B cell (primary cell): ENCODE data around the gene ZNF639. TPM values are rescaled to one million over a fixed set of nuclear protein-coding genes. Genes with fewer than 3 reads are reported as not detected.

Source experiments
- ATAC-seq: fragments of 200-7000 bp; cut with Tn5 transposase; one replicate; pipeline ENCODE4 v1.10.0; 2021; ENCODE audit warnings: low read depth, mild to moderate bottlenecking, moderate number of reproducible peaks, moderate library complexity
- CTCF ChIA-PET: fragments of 350-600 bp; sonication (Branson Sonifier 250); formaldehyde crosslinking; loops from one replicate; lab custom pipeline; 2021; ENCODE audit warnings: antibody characterized with exemption, inconsistent platforms; lab: Charles Lee
- POLR2A ChIA-PET: fragments of 350-600 bp; sonication (Branson Sonifier 250); formaldehyde crosslinking; loops from one replicate; lab custom pipeline; 2021; ENCODE audit warnings: antibody characterized with exemption; lab: Charles Lee
- DNase-seq: peaks from one replicate; pipeline ENCODE4 v3.0.0; 2013
- H2AFZ ChIP-seq: 2 replicates; pipeline ENCODE4 v1.6.1; 2012; ENCODE audit warnings: mild to moderate bottlenecking, low read depth, low read length; ENCODE audit not compliant: insufficient read depth, poor library complexity, severe bottlenecking
- H3K27ac ChIP-seq, 2 donors: 1 replicate in 1 of 2; 2 replicates in 1 of 2; pipeline ENCODE4 v1.5.1; 2012 to 2013; ENCODE audit warnings: low read length in 2 of 2, mild to moderate bottlenecking in 2 of 2, moderate library complexity in 1 of 2
- H3K27me3 ChIP-seq, 4 experiments: fragments of 200-600 bp in 1 of 4; sonication (generic) in 1 of 4; replicated peaks in 1 of 4; 1 replicate in 2 of 4; 2 replicates in 2 of 4; pipeline versions ENCODE4 v1.6.1 to v1.7.0; 2013 to 2016; ENCODE audit warnings: low read length in 3 of 4, mild to moderate bottlenecking in 2 of 4, mixed read lengths in 1 of 4, moderate library complexity in 1 of 4; ENCODE audit not compliant: insufficient read depth in 4 of 4, control insufficient read depth in 3 of 4; ENCODE audit errors: control extremely low read depth in 1 of 4
- H3K36me3 ChIP-seq, 2 experiments: replicated peaks in 1 of 2; 1 replicate in 1 of 2; 2 replicates in 1 of 2; pipeline versions ENCODE4 v1.6.1 to v1.7.1; 2013; ENCODE audit warnings: low read length in 1 of 2; ENCODE audit not compliant: insufficient read depth in 2 of 2, control insufficient read depth in 1 of 2; ENCODE audit errors: control extremely low read depth in 1 of 2, extremely low read depth in 1 of 2
- H3K4me1 ChIP-seq, 2 donors: fragments of 200-600 bp in 1 of 2; sonication (generic) in 1 of 2; 1 replicate in 1 of 2; 2 replicates in 1 of 2; pipeline versions ENCODE4 v1.5.1 to v1.6.1; 2013 to 2017; ENCODE audit warnings: low read length in 2 of 2; ENCODE audit not compliant: control insufficient read depth in 2 of 2, insufficient read depth in 2 of 2
- H3K4me2 ChIP-seq: replicated peaks from 2 replicates; pipeline ENCODE3; 2012; ENCODE audit warnings: mild to moderate bottlenecking, low read depth, low read length; ENCODE audit not compliant: poor library complexity, severe bottlenecking
- H3K4me3 ChIP-seq, 5 experiments: fragments of 200-600 bp in 1 of 5; sonication (generic) in 1 of 5; 1 replicate in 3 of 5; 2 replicates in 2 of 5; pipeline versions ENCODE4 v1.5.1 to v1.7.0; 2011 to 2016; ENCODE audit warnings: low read length in 4 of 5, mild to moderate bottlenecking in 4 of 5, low read depth in 2 of 5, control low read depth in 1 of 5, moderate library complexity in 1 of 5; ENCODE audit not compliant: insufficient read depth in 1 of 5; ENCODE audit errors: control extremely low read depth in 1 of 5, extremely low read depth in 1 of 5
- H3K79me2 ChIP-seq: fragments of 200-600 bp; sonication (generic); one replicate; pipeline ENCODE4 v1.6.0; 2016; ENCODE audit warnings: low read length; ENCODE audit not compliant: control insufficient read depth, insufficient read depth
- H3K9ac ChIP-seq: fragments of 200-600 bp; sonication (generic); 2 replicates; pipeline ENCODE4 v1.6.1; 2017; ENCODE audit warnings: mild to moderate bottlenecking, low read length, moderate library complexity
- H3K9me3 ChIP-seq, 3 donors: one replicate each; pipeline versions ENCODE4 v1.6.1 to v1.7.1; 2013; ENCODE audit warnings: low read length in 2 of 3; ENCODE audit not compliant: control insufficient read depth in 2 of 3, insufficient read depth in 1 of 3; ENCODE audit errors: control extremely low read depth in 1 of 3
- H4K20me1 ChIP-seq: 2 replicates; pipeline ENCODE4 v1.6.0; 2012; ENCODE audit warnings: mild to moderate bottlenecking, low read length; ENCODE audit not compliant: insufficient read depth, control insufficient read depth, poor library complexity, severe bottlenecking
- H3K27ac Mint-ChIP-seq: one replicate; pipeline ENCODE4 v1.8.0; 2021; ENCODE audit warnings: mixed read lengths
- H3K27me3 Mint-ChIP-seq: one replicate; pipeline ENCODE4 v1.8.0; 2021; ENCODE audit warnings: mixed read lengths
- H3K4me1 Mint-ChIP-seq: one replicate; pipeline ENCODE4 v1.8.0; 2021; ENCODE audit warnings: mixed read lengths
- H3K4me3 Mint-ChIP-seq: one replicate; pipeline ENCODE4 v1.8.0; 2021; ENCODE audit warnings: mixed read lengths
- H3K9me3 Mint-ChIP-seq: one replicate; pipeline ENCODE4 v1.8.0; 2022; ENCODE audit warnings: mixed read lengths; ENCODE audit not compliant: insufficient read depth
- CTCF ChIP-seq: fragments of 200-600 bp; IDR thresholded peaks from one replicate; pipeline ENCODE4 v1.8.0; 2022; ENCODE audit warnings: antibody characterized with exemption, mild to moderate bottlenecking
- EZH2 ChIP-seq: IDR thresholded peaks from 2 replicates; pipeline ENCODE4 v1.6.1; 2012; ENCODE audit warnings: borderline replicate concordance, low read depth, mild to moderate bottlenecking, moderate library complexity, low read length; ENCODE audit not compliant: insufficient read depth, poor library complexity, severe bottlenecking
- WGBS: methylation state at CpG from one replicate; pipeline ENCODE4 v1.1.5; 2013; ENCODE audit warnings: missing lambda C conversion rate; ENCODE audit not compliant: insufficient coverage; 5-methylcytosine and 5-hydroxymethylcytosine counted together
- intact Hi-C: fragments of 100-400 bp; cut with micrococcal nuclease; formaldehyde crosslinking; loops from one replicate; pipeline ENCODE4 v1.10.0; 2022
- polyA plus RNA-seq: library from polyadenylated mRNA; depleted of rRNA; stranded (reverse); fragments of >200 nt; gene quantifications from 2 replicates; pipeline ENCODE4 v1.2.3, GENCODE V29; 2012
- total RNA-seq, 2 donors: library from RNA; stranded (reverse); fragments of 120-200 nt in 1 of 2; gene quantifications; 1 replicate in 1 of 2; 2 replicates in 1 of 2; pipeline versions ENCODE4 v1.2.3 to v1.2.4, GENCODE V29; 2013 to 2022

The ZNF639 gene
- total and polyA plus RNA-seq, 2 donors (not counting 1 experiment from before 2014, with no cell fraction given): 22.4 to 39.8 TPM

- Mint-ChIP-seq H3K4me1 (no peaks in the 10 kb centered on the region), H3K27ac (no peak overlapping the region), H3K9me3 (peaks cover 4% of the 10 kb centered on the region), H3K27me3 (peaks cover 7% of the 10 kb centered on the region), H3K4me3 (no peak overlapping the region)
- ATAC-seq (no peak), DNase-seq (no peak)
- H2AFZ ChIP-seq: no peak overlapping the region
- no peaks in the 10 kb centered on the region for H3K27me3 ChIP-seq
- H3K4me1 ChIP-seq: no peaks in the 10 kb centered on the region
- H3K9ac ChIP-seq: no peak overlapping the region
- no peak overlapping the region for H3K27ac ChIP-seq
- H3K4me3 ChIP-seq: no peak overlapping the region
- ChIA-PET POLR2A (no interaction called here), CTCF (no interaction called here)
- H3K4me2 ChIP-seq: no peak overlapping the region
- intact Hi-C loops: no loop called here
- no peaks in the 10 kb centered on the region for H3K9me3 ChIP-seq
- 89% methylated on average over 2 of the region's 5 CpGs for WGBS
- H3K79me2 ChIP-seq: no peaks in the 10 kb centered on the region
- H4K20me1 ChIP-seq: no peaks in the 10 kb centered on the region
- H3K36me3 ChIP-seq: no peaks in the 10 kb centered on the region
- TF ChIP-seq EZH2 (no peak), CTCF (no peak)
Measured at GRCh38 chr3:179297971-179298725, 24.7 kb upstream of the ZNF639 start.

GRCh38 chr3:179299316-179299715, 23.5 kb upstream of the ZNF639 start:
- Histone ChIP-seq H3K27ac (no peak overlapping the region), H3K36me3 (no peaks in the 10 kb centered on the region), H3K9me3 (no peaks in the 10 kb centered on the region), H3K4me2 (no peak overlapping the region), H3K79me2 (no peaks in the 10 kb centered on the region), H3K9ac (no peak overlapping the region), H3K27me3 (no peaks in the 10 kb centered on the region), H3K4me3 (no peak overlapping the region), H4K20me1 (no peaks in the 10 kb centered on the region), H3K4me1 (no peaks in the 10 kb centered on the region), H2AFZ (no peak overlapping the region)
- no CpG with 5 or more reads among the region's 2 CpGs for WGBS
- Mint-ChIP-seq H3K27me3 (peaks cover 7% of the 10 kb centered on the region), H3K4me1 (no peaks in the 10 kb centered on the region), H3K4me3 (no peak overlapping the region), H3K9me3 (peaks cover 4% of the 10 kb centered on the region), H3K27ac (no peak overlapping the region)
- no peak for ATAC-seq
- TF ChIP-seq CTCF (no peak), EZH2 (no peak)
- ChIA-PET CTCF (no interaction called here), POLR2A (no interaction called here)
- intact Hi-C loops: no loop called here
- no peak for DNase-seq
